OCI-LY1 (cell line): Measurements from ENCODE around the gene RAB11FIP4.

Experiments
- H2AFZ ChIP-seq: fragments of 200-600 bp; sonication (generic), shearing (Covaris generic); 2 replicates; pipeline ENCODE4 v1.6.0; 2014; ENCODE audit warnings: antibody characterized with exemption, mild to moderate bottlenecking, low read length
- H3F3A ChIP-seq: fragments of 200-600 bp; sonication (generic), shearing (Covaris generic); 2 replicates; pipeline ENCODE4 v1.6.0; 2014; ENCODE audit warnings: mild to moderate bottlenecking, antibody characterized with exemption, low read length, moderate library complexity; ENCODE audit not compliant: insufficient read depth
- H3K27ac ChIP-seq: fragments of 200-600 bp; sonication (generic); 2 replicates; pipeline ENCODE4 v1.5.1; 2014; ENCODE audit warnings: low read length, mixed run types, mild to moderate bottlenecking, low read depth; ENCODE audit not compliant: poor library complexity, severe bottlenecking
- H3K27me3 ChIP-seq: fragments of 200-600 bp; sonication (generic); 2 replicates; pipeline ENCODE4 v1.6.0; 2014; ENCODE audit warnings: antibody characterized with exemption, mild to moderate bottlenecking, low read length, moderate library complexity; ENCODE audit not compliant: insufficient read depth
- H3K36me3 ChIP-seq: fragments of 200-600 bp; sonication (generic); 2 replicates; pipeline ENCODE4 v1.6.1; 2014; ENCODE audit warnings: mild to moderate bottlenecking, antibody characterized with exemption, low read length, moderate library complexity, mixed read lengths; ENCODE audit not compliant: insufficient read depth
- H3K4me1 ChIP-seq: fragments of 200-600 bp; sonication (generic); 2 replicates; pipeline ENCODE4 v1.5.1; 2014; ENCODE audit warnings: mild to moderate bottlenecking, low read length, moderate library complexity; ENCODE audit not compliant: insufficient read depth, severe bottlenecking
- H3K4me2 ChIP-seq: fragments of 200-600 bp; sonication (generic), shearing (Covaris generic); 2 replicates; pipeline ENCODE4 v1.6.1; 2014; ENCODE audit warnings: low read length
- H3K4me3 ChIP-seq: fragments of 200-600 bp; sonication (generic); 2 replicates; pipeline ENCODE4 v1.5.1; 2014; ENCODE audit warnings: low read length, low read depth, mild to moderate bottlenecking, mixed read lengths; ENCODE audit not compliant: poor library complexity, severe bottlenecking
- H3K79me2 ChIP-seq: fragments of 200-600 bp; shearing (Covaris generic); 2 replicates; pipeline ENCODE4 v1.6.1; 2016; ENCODE audit warnings: mixed run types, low read length, mixed read lengths; ENCODE audit not compliant: insufficient read depth
- H3K9ac ChIP-seq: fragments of 200-600 bp; sonication (generic), shearing (Covaris generic); 2 replicates; pipeline ENCODE4 v1.6.1; 2014; ENCODE audit warnings: mild to moderate bottlenecking, low read length, mixed read lengths
- H3K9me2 ChIP-seq: fragments of 200-600 bp; sonication (generic), shearing (Covaris generic); 2 replicates; pipeline ENCODE4 v1.6.1; 2014; ENCODE audit warnings: low read depth, mild to moderate bottlenecking, low read length, mixed read lengths
- H3K9me3 ChIP-seq: fragments of 200-600 bp; shearing (Covaris generic); 2 replicates; pipeline ENCODE4 v1.6.1; 2014; ENCODE audit warnings: low read length, mixed read lengths
- H4K20me1 ChIP-seq: fragments of 200-600 bp; sonication (generic), shearing (Covaris generic); 2 replicates; pipeline ENCODE4 v1.6.0; 2016; ENCODE audit warnings: mild to moderate bottlenecking, low read length; ENCODE audit not compliant: insufficient read depth
- CTCF ChIP-seq: fragments of 200-600 bp; sonication (generic), shearing (Covaris generic); IDR thresholded peaks from 2 replicates; pipeline ENCODE4 v1.5.1; 2017; ENCODE audit warnings: mild to moderate bottlenecking, antibody characterized with exemption, low read length, moderate library complexity, mixed read lengths
- EZH2 ChIP-seq: fragments of 200-600 bp; sonication (generic), shearing (Covaris generic); IDR thresholded peaks from 2 replicates; pipeline ENCODE4 v1.8.0; 2017; ENCODE audit warnings: borderline replicate concordance, mixed run types, mild to moderate bottlenecking, antibody characterized with exemption, low read length, moderate library complexity, mixed read lengths

The RAB11FIP4 gene

GRCh38 chr17:31531336-31531980 is 140.0 kb downstream of the RAB11FIP4 start:
- H3K4me2 ChIP-seq = no peak overlapping the region
- no peak overlapping the region for H3K4me3 ChIP-seq
- H3K4me1 ChIP-seq = peaks cover 32% of the 10 kb centered on the region
- TF ChIP-seq CTCF = no peak
- no peak for TF ChIP-seq EZH2
- H3K9ac ChIP-seq = no peak overlapping the region
- H4K20me1 ChIP-seq = no peaks in the 10 kb centered on the region
- peaks cover 4% of the 10 kb centered on the region; the same call in 1 of the 2 replicates for H3K36me3 ChIP-seq
- H3K79me2 ChIP-seq = no peaks in the 10 kb centered on the region
- H3F3A ChIP-seq = no peaks in the 10 kb centered on the region
- no peaks in the 10 kb centered on the region for H3K9me3 ChIP-seq
- no peaks in the 10 kb centered on the region for H3K27me3 ChIP-seq
- no peak overlapping the region for H3K27ac ChIP-seq
- no peak overlapping the region for H2AFZ ChIP-seq
- no peaks in the 10 kb centered on the region for H3K9me2 ChIP-seq

- H3K9ac ChIP-seq = no peak overlapping the region
- no peak overlapping the region for H3K27ac ChIP-seq
- no peak for TF ChIP-seq EZH2
- no peaks in the 10 kb centered on the region for H3F3A ChIP-seq
- H3K36me3 ChIP-seq = peaks cover 4% of the 10 kb centered on the region; the same call in 1 of the 2 replicates
- H3K4me3 ChIP-seq = no peak overlapping the region
- H3K79me2 ChIP-seq = no peaks in the 10 kb centered on the region
- no peaks in the 10 kb centered on the region for H3K27me3 ChIP-seq
- no peaks in the 10 kb centered on the region for H4K20me1 ChIP-seq
- H3K4me1 ChIP-seq = peaks cover 38% of the 10 kb centered on the region
- H3K9me3 ChIP-seq = no peaks in the 10 kb centered on the region
- no peak overlapping the region for H3K4me2 ChIP-seq
- no peak overlapping the region for H2AFZ ChIP-seq
- H3K9me2 ChIP-seq = no peaks in the 10 kb centered on the region
Measured at GRCh38 chr17:31532081-31532480, 140.6 kb downstream of the RAB11FIP4 start.

GRCh38 chr17:31532526-31532925 is 141.1 kb downstream of the RAB11FIP4 start:
- Histone ChIP-seq H3K9me3 (no peaks in the 10 kb centered on the region), H3K4me3 (no peak overlapping the region), H3K79me2 (no peaks in the 10 kb centered on the region), H3K4me2 (no peak overlapping the region), H3K9ac (no peak overlapping the region), H3K27ac (no peak overlapping the region), H3K36me3 (peaks cover 4% of the 10 kb centered on the region; the same call in 1 of the 2 replicates), H3K9me2 (no peaks in the 10 kb centered on the region), H4K20me1 (no peaks in the 10 kb centered on the region), H3K4me1 (peaks cover 42% of the 10 kb centered on the region), H3K27me3 (no peaks in the 10 kb centered on the region), H3F3A (no peaks in the 10 kb centered on the region), H2AFZ (no peak overlapping the region)
- TF ChIP-seq CTCF (no peak), EZH2 (no peak)
